HuH-7.5 (cell line): ENCODE data around the gene EFS.
A peak's percentile ranks its signal among the peaks of the same experiment; 100 is the strongest.
"Not testable (repeated sequence)": the region's sequence is repeated elsewhere in the genome, so short reads cannot be mapped to it uniquely, and the experiment has no call there.

Experiments used
- DNase-seq: peaks from one replicate; pipeline ENCODE4 v3.0.0; 2011; ENCODE audit warnings: low spot score

Gene EFS

GRCh38 chr14:23399136-23399535, 34.2 kb upstream of the EFS start:
- DNase-seq, result no peak

- DNase-seq, result no peak
Observed at GRCh38 chr14:23398348-23398747, 33.4 kb upstream of the EFS start.

- DNase-seq, result no peak
Observed at GRCh38 chr14:23396781-23397407, 31.9 kb upstream of the EFS start.

- DNase-seq, result no peak
Observed at GRCh38 chr14:23396126-23396525, 31.2 kb upstream of the EFS start.

GRCh38 chr14:23392613-23393012, 27.6 kb upstream of the EFS start:
- no peak for DNase-seq

GRCh38 chr14:23389871-23390270, 24.9 kb upstream of the EFS start:
- DNase-seq, result not testable (repeated sequence)

GRCh38 chr14:23389396-23389795, 24.4 kb upstream of the EFS start:
- DNase-seq, result no peak

GRCh38 chr14:23388996-23389395, 24.0 kb upstream of the EFS start:
- DNase-seq, result no peak

GRCh38 chr14:23387916-23388882, 23.2 kb upstream of the EFS start:
- DNase-seq, result no peak

- DNase-seq, result no peak
Observed at GRCh38 chr14:23386999-23387398, 22.0 kb upstream of the EFS start.

- DNase-seq, result not testable (repeated sequence)
Observed at GRCh38 chr14:23386266-23386657, 21.3 kb upstream of the EFS start.

GRCh38 chr14:23385642-23386265, 20.8 kb upstream of the EFS start:
- DNase-seq, result no peak

- DNase-seq, result no peak
Observed at GRCh38 chr14:23385244-23385641, 20.3 kb upstream of the EFS start.

GRCh38 chr14:23384364-23385080, 19.6 kb upstream of the EFS start:
- no peak for DNase-seq

- DNase-seq, result no peak
Observed at GRCh38 chr14:23382731-23383440, 17.9 kb upstream of the EFS start.

GRCh38 chr14:23382276-23382675, 17.3 kb upstream of the EFS start:
- no peak for DNase-seq

- DNase-seq, result no peak
Observed at GRCh38 chr14:23381871-23382270, 16.9 kb upstream of the EFS start.

GRCh38 chr14:23380976-23381375, 16.0 kb upstream of the EFS start:
- DNase-seq, result no peak

- no peak for DNase-seq
Observed at GRCh38 chr14:23380197-23380914, 15.4 kb upstream of the EFS start.

GRCh38 chr14:23379366-23380196, 14.6 kb upstream of the EFS start:
- DNase-seq, result peak; percentile 89
